RWPE1 (cell line): ENCODE results near the gene TLR2.
A peak's percentile ranks its signal among the peaks of the same experiment; 100 is the strongest.

Experiments
- CTCF ChIA-PET: fragments of 350-600 bp; sonication (Branson Sonifier 250); formaldehyde crosslinking; extraction: SDS; loops from one replicate; lab custom pipeline; 2021; lab: Yijun Ruan, JAX
- POLR2A ChIA-PET: fragments of 400-600 bp; formaldehyde crosslinking; extraction: SDS; loops from one replicate; lab custom pipeline; 2020; ENCODE audit warnings: antibody characterized with exemption; ENCODE audit not compliant: low non-redundant PET; lab: Yijun Ruan, JAX
- DNase-seq: peaks from one replicate; pipeline ENCODE4 v3.0.0; 2012; ENCODE audit warnings: low spot score
- H3K27ac ChIP-seq: fragments of 450-650 bp; 2 replicates; pipeline ENCODE4 v1.5.1; 2017
- CTCF ChIP-seq: fragments of 450-650 bp; conservative IDR thresholded peaks from 2 replicates; pipeline ENCODE4 v1.5.1; 2017; ENCODE audit warnings: low read depth, mild to moderate bottlenecking

Gene TLR2

GRCh38 chr4:153647975-153648374, 36.1 kb upstream of the TLR2 start:
- POLR2A ChIA-PET = no interaction called here
- no peak overlapping the region for H3K27ac ChIP-seq
- CTCF ChIA-PET = no interaction called here
- no peak for TF ChIP-seq CTCF
- no peak for DNase-seq

- CTCF ChIA-PET = interaction anchor here (0.7 kb wide), 2 partner anchors 15 to 62 kb away, joined by 3 to 4 read pairs; no protein-coding TSS in a partner anchor
- DNase-seq = no peak
- no peak overlapping the region for H3K27ac ChIP-seq
- no peak for TF ChIP-seq CTCF
- POLR2A ChIA-PET = no interaction called here
Observed at GRCh38 chr4:153649572-153649991, 34.5 kb upstream of the TLR2 start.

GRCh38 chr4:153651116-153651515, 33.0 kb upstream of the TLR2 start:
- POLR2A ChIA-PET = no interaction called here
- DNase-seq = no peak
- H3K27ac ChIP-seq = no peak overlapping the region
- no peak for TF ChIP-seq CTCF
- CTCF ChIA-PET = no interaction called here

- H3K27ac ChIP-seq = peak overlapping the region; percentile 19; the same call in 1 of the 2 replicates
- ChIA-PET CTCF (no interaction called here), POLR2A (no interaction called here)
- DNase-seq = no peak
- TF ChIP-seq CTCF = no peak
Observed at GRCh38 chr4:153651587-153651986, 32.5 kb upstream of the TLR2 start.

- TF ChIP-seq CTCF = no peak
- POLR2A ChIA-PET = no interaction called here
- peak; percentile 22 for DNase-seq
- peak overlapping the region; percentile 19; the same call in 1 of the 2 replicates for H3K27ac ChIP-seq
- CTCF ChIA-PET = interaction anchor here (1.4 kb wide), 1 partner anchor 9 kb away, joined by 4 read pairs; no protein-coding TSS in a partner anchor
Observed at GRCh38 chr4:153652051-153652784, 31.9 kb upstream of the TLR2 start.

GRCh38 chr4:153655002-153655541, 29.0 kb upstream of the TLR2 start:
- POLR2A ChIA-PET = no interaction called here
- DNase-seq = no peak
- H3K27ac ChIP-seq = no peak overlapping the region
- no peak for TF ChIP-seq CTCF
- CTCF ChIA-PET = no interaction called here
